H9 (cell line): ENCODE measurements around the gene EML1. TPM values are rescaled to one million over a fixed set of nuclear protein-coding genes. Genes with fewer than 3 reads are reported as not detected.

Experiments
- DNase-seq: peaks from one replicate; pipeline ENCODE4 v3.0.0-alpha.2; 2017
- H2AFZ ChIP-seq: one replicate; pipeline ENCODE4 v1.6.1; 2013; ENCODE audit warnings: mild to moderate bottlenecking, low read length, control low read depth, moderate library complexity
- H2AK5ac ChIP-seq: 2 replicates; pipeline ENCODE4 v1.6.1; 2013; ENCODE audit warnings: low read length, control low read depth, mixed read lengths; ENCODE audit not compliant: insufficient read length
- H2BK120ac ChIP-seq: one replicate; pipeline ENCODE4 v1.6.1; 2013; ENCODE audit warnings: low read depth, mild to moderate bottlenecking, low read length, control low read depth, inconsistent platforms; ENCODE audit not compliant: poor library complexity, severe bottlenecking
- H2BK12ac ChIP-seq: 2 replicates; pipeline ENCODE4 v1.6.1; 2013; ENCODE audit warnings: low read length, control low read depth, mixed read lengths, low read depth; ENCODE audit not compliant: insufficient read length
- H2BK15ac ChIP-seq: 2 replicates; pipeline ENCODE4 v1.6.1; 2013; ENCODE audit warnings: low read depth, low read length, control low read depth
- H2BK20ac ChIP-seq: one replicate; pipeline ENCODE4 v1.6.1; 2013; ENCODE audit warnings: low read depth, mild to moderate bottlenecking, low read length, control low read depth, inconsistent platforms; ENCODE audit not compliant: poor library complexity, severe bottlenecking
- H2BK5ac ChIP-seq: 2 replicates; pipeline ENCODE4 v1.6.1; 2013; ENCODE audit warnings: low read length, control low read depth, mixed read lengths; ENCODE audit not compliant: insufficient read length
- H3K14ac ChIP-seq: 2 replicates; pipeline ENCODE4 v1.6.1; 2013; ENCODE audit warnings: low read length, control low read depth; ENCODE audit not compliant: insufficient read depth
- H3K18ac ChIP-seq: 2 replicates; pipeline ENCODE4 v1.6.1; 2013; ENCODE audit warnings: low read depth, mild to moderate bottlenecking, mixed read lengths, low read length, control low read depth; ENCODE audit not compliant: insufficient read length
- H3K23ac ChIP-seq: 2 replicates; pipeline ENCODE4 v1.6.1; 2013; ENCODE audit warnings: low read length, control low read depth, mixed read lengths, low read depth; ENCODE audit not compliant: insufficient read length
- H3K23me2 ChIP-seq: 2 replicates; pipeline ENCODE4 v1.6.1; 2013; ENCODE audit warnings: low read depth, mild to moderate bottlenecking, mixed read lengths, low read length, control low read depth; ENCODE audit not compliant: insufficient read length, poor library complexity, severe bottlenecking
- H3K27ac ChIP-seq: 2 replicates; pipeline ENCODE4 v1.5.1; 2013; ENCODE audit warnings: low read length, control low read depth, mixed read lengths, low read depth; ENCODE audit not compliant: insufficient read length
- H3K27me3 ChIP-seq: 2 replicates; pipeline ENCODE4 v1.6.1; 2013; ENCODE audit warnings: low read length, control low read depth, inconsistent platforms; ENCODE audit not compliant: insufficient read depth
- H3K4ac ChIP-seq: 2 replicates; pipeline ENCODE4 v1.6.1; 2013; ENCODE audit warnings: low read depth, mild to moderate bottlenecking, control low read depth, inconsistent platforms, low read length, moderate library complexity
- H3K4me1 ChIP-seq: 2 replicates; pipeline ENCODE4 v1.6.1; 2013; ENCODE audit warnings: low read length, control low read depth, inconsistent platforms; ENCODE audit not compliant: insufficient read depth
- H3K4me2 ChIP-seq: 2 replicates; pipeline ENCODE4 v1.6.1; 2013; ENCODE audit warnings: low read length, control low read depth, mixed read lengths; ENCODE audit not compliant: insufficient read length, insufficient read depth
- H3K56ac ChIP-seq: 2 replicates; pipeline ENCODE4 v1.6.1; 2013; ENCODE audit warnings: low read depth, mild to moderate bottlenecking, mixed read lengths, low read length, control low read depth; ENCODE audit not compliant: insufficient read length
- H3K79me1 ChIP-seq: 2 replicates; pipeline ENCODE4 v1.6.1; 2013; ENCODE audit warnings: low read depth, mild to moderate bottlenecking, moderate library complexity, low read length, control low read depth, inconsistent platforms; ENCODE audit not compliant: insufficient read depth, poor library complexity, severe bottlenecking
- H3K79me2 ChIP-seq: 2 replicates; pipeline ENCODE4 v1.6.1; 2013; ENCODE audit warnings: low read length, control low read depth, inconsistent platforms; ENCODE audit not compliant: insufficient read depth
- H3K9ac ChIP-seq: 2 replicates; pipeline ENCODE4 v1.6.1; 2013; ENCODE audit warnings: low read length, control low read depth, mixed read lengths; ENCODE audit not compliant: insufficient read length; ENCODE audit errors: extremely low read depth
- H3K9me3 ChIP-seq: one replicate; pipeline ENCODE4 v1.6.1; 2013; ENCODE audit warnings: low read depth, low read length, inconsistent platforms; ENCODE audit not compliant: control insufficient read depth
- H3T11ph ChIP-seq: one replicate; pipeline ENCODE4 v1.6.1; 2013; ENCODE audit warnings: mild to moderate bottlenecking, low read length, control low read depth, inconsistent platforms
- H4K20me1 ChIP-seq: one replicate; pipeline ENCODE4 v1.6.1; 2013; ENCODE audit not compliant: control insufficient read depth, insufficient read length, insufficient read depth
- H4K5ac ChIP-seq: 2 replicates; pipeline ENCODE4 v1.6.1; 2013; ENCODE audit warnings: low read depth, mild to moderate bottlenecking, mixed read lengths, low read length, control low read depth; ENCODE audit not compliant: insufficient read length
- H4K8ac ChIP-seq: replicated peaks from 2 replicates; pipeline ENCODE4 v1.6.1; 2013; ENCODE audit warnings: low read length, control low read depth, mixed read lengths, low read depth; ENCODE audit not compliant: insufficient read length
- H4K91ac ChIP-seq: 2 replicates; pipeline ENCODE4 v1.6.1; 2013; ENCODE audit warnings: low read depth, mild to moderate bottlenecking, moderate library complexity, mixed read lengths, low read length, control low read depth; ENCODE audit not compliant: insufficient read length
- H3K27ac Mint-ChIP-seq, 3 experiments: 2 replicates in 2 of 3; 3 replicates in 1 of 3; pipeline ENCODE4 v1.8.0; 2020 to 2021; ENCODE audit warnings: mixed read lengths in 3 of 3, mild to moderate bottlenecking in 1 of 3, moderate library complexity in 1 of 3
- H3K27me3 Mint-ChIP-seq: 2 replicates; pipeline ENCODE4 v1.8.0; 2021; ENCODE audit warnings: low read depth, mild to moderate bottlenecking, moderate library complexity, mixed read lengths
- H3K36me3 Mint-ChIP-seq, 3 experiments: 2 replicates in 2 of 3; 3 replicates in 1 of 3; pipeline ENCODE4 v1.8.0; 2020 to 2021; ENCODE audit warnings: low read depth in 3 of 3, mixed read lengths in 3 of 3; ENCODE audit not compliant: insufficient read depth in 1 of 3
- H3K4me1 Mint-ChIP-seq, 2 experiments: 2 replicates each; pipeline ENCODE4 v1.8.0; 2020; ENCODE audit warnings: mixed read lengths in 2 of 2
- H3K4me3 Mint-ChIP-seq, 2 experiments: 2 replicates in 1 of 2; 3 replicates in 1 of 2; pipeline ENCODE4 v1.8.0; 2020 to 2021; ENCODE audit warnings: mild to moderate bottlenecking in 2 of 2, mixed read lengths in 2 of 2, moderate library complexity in 1 of 2
- H3K9me3 Mint-ChIP-seq, 2 experiments: 2 replicates in 1 of 2; 3 replicates in 1 of 2; pipeline ENCODE4 v1.8.0; 2020; ENCODE audit warnings: mild to moderate bottlenecking in 2 of 2, mixed read lengths in 2 of 2, moderate library complexity in 1 of 2
- CTCF ChIP-seq: fragments of 200-600 bp; sonication (generic); conservative IDR thresholded peaks from 3 replicates; pipeline ENCODE4 v1.8.0; 2021; ENCODE audit warnings: antibody characterized with exemption, mild to moderate bottlenecking
- WGBS: extraction: QIAGEN DNeasy Blood & Tissue Kit; methylation state at CpG from one replicate; pipeline ENCODE4 v1.1.7; 2013; ENCODE audit warnings: missing lambda C conversion rate, low lambda C conversion rate, mixed read lengths; ENCODE audit not compliant: insufficient read length; ENCODE audit errors: extremely low coverage; 5-methylcytosine and 5-hydroxymethylcytosine counted together
- total RNA-seq: library from RNA; stranded (reverse); gene quantifications from 2 replicates; pipeline ENCODE4 v1.2.1, GENCODE V29; 2021

EML1 gene
- total RNA-seq, 1 experiment from 2014 or later: 16.7 TPM

GRCh38 chr14:99941211-99941610 lies 148.0 kb downstream of the EML1 start:
- no peak for DNase-seq
- no peaks in the 10 kb centered on the region for H3K9me3 Mint-ChIP-seq
- Histone ChIP-seq H3K4me2 (no peak overlapping the region), H3K9me3 (no peaks in the 10 kb centered on the region), H2AK5ac (no peak overlapping the region), H3T11ph (no peak overlapping the region), H4K20me1 (no peaks in the 10 kb centered on the region), H3K56ac (no peak overlapping the region), H2BK5ac (no peak overlapping the region), H3K18ac (no peak overlapping the region), H2BK120ac (no peak overlapping the region), H3K4me1 (no peaks in the 10 kb centered on the region), H3K27ac (no peak overlapping the region), H2BK12ac (no peak overlapping the region), H4K5ac (no peak overlapping the region), H4K8ac (no peak overlapping the region), H3K4ac (no peak overlapping the region), H3K23ac (no peak overlapping the region), H2BK15ac (no peak overlapping the region), H3K27me3 (no peaks in the 10 kb centered on the region), H3K23me2 (no peaks in the 10 kb centered on the region), H2BK20ac (no peak overlapping the region), H3K79me1 (no peaks in the 10 kb centered on the region), H3K9ac (no peak overlapping the region), H3K14ac (no peak overlapping the region), H4K91ac (no peak overlapping the region), H3K79me2 (no peaks in the 10 kb centered on the region), H2AFZ (no peak overlapping the region)
- 0 out of 7 replicates have a peak overlapping the region, but pooled peaks of 1 of the 3 experiments have one; percentile 17 for H3K27ac Mint-ChIP-seq
- H3K36me3 Mint-ChIP-seq: no peaks in the 10 kb centered on the region; a peak in 3 of 7 replicates
- peaks cover 2 to 6% of the 10 kb centered on the region in 2 experiments for H3K4me1 Mint-ChIP-seq
- H3K27me3 Mint-ChIP-seq: peaks cover 5% of the 10 kb centered on the region
- no CpG with 5 or more reads among the region's 1 CpG for WGBS
- no peak for TF ChIP-seq CTCF
- no peak overlapping the region for H3K4me3 Mint-ChIP-seq
